GM12872 (cell line): ENCODE measurements around the gene ATG9A.

Experiments used
- CTCF ChIP-seq: IDR thresholded peaks from 3 replicates; pipeline ENCODE4 v1.5.1; 2011; ENCODE audit warnings: low read depth, mild to moderate bottlenecking, low read length, moderate library complexity; ENCODE audit not compliant: insufficient read depth

Gene ATG9A

GRCh38 chr2:219225350-219225749 lies 4.1 kb downstream of the ATG9A start:
- no peak for TF ChIP-seq CTCF

- TF ChIP-seq CTCF: no peak
These were observed 5.4 kb downstream of the ATG9A start for GRCh38 chr2:219223831-219224610.

GRCh38 chr2:219221957-219222518 lies 7.4 kb downstream of the ATG9A start:
- TF ChIP-seq CTCF: no peak

GRCh38 chr2:219220652-219221402 lies 8.6 kb downstream of the ATG9A start:
- TF ChIP-seq CTCF: no peak

GRCh38 chr2:219219784-219220532 lies 9.5 kb downstream of the ATG9A start:
- TF ChIP-seq CTCF: no peak

GRCh38 chr2:219218732-219219701 lies 10.4 kb downstream of the ATG9A start, which contains the start of gene ABCB6:
Gene ABCB6, minus strand, starts transcription at chr2:219218958. Its CDS starts 285 bp downstream, at chr2:219218673.
- TF ChIP-seq CTCF: no peak
